Naive thymus-derived CD4-positive, alpha-beta T cell (primary cell): ENCODE results near the gene MED15. TPM values are rescaled to one million over a fixed set of nuclear protein-coding genes. Genes with fewer than 3 reads are reported as not detected.
A peak's percentile ranks its signal among the peaks of the same experiment; 100 is the strongest.

Experiments
- ATAC-seq: fragments of 150-1000 bp; cut with Tn5 transposase; 2 replicates; pipeline ENCODE4 v1.10.0; 2021; ENCODE audit warnings: mild to moderate bottlenecking, moderate library complexity
- CTCF ChIA-PET: fragments of 350-600 bp; sonication (Branson Sonifier 250); formaldehyde crosslinking; loops from one replicate; lab custom pipeline; 2021; ENCODE audit warnings: antibody characterized with exemption; lab: Charles Lee
- POLR2A ChIA-PET: fragments of 350-600 bp; sonication (Branson Sonifier 250); formaldehyde crosslinking; loops from one replicate; lab custom pipeline; 2021; ENCODE audit warnings: antibody characterized with exemption, inconsistent platforms; lab: Charles Lee
- DNase-seq, 9 donors: peaks; one replicate each; pipeline versions ENCODE4 v3.0.0 to v3.0.0-alpha.2; 2020 to 2022; ENCODE audit warnings: mixed read lengths in 1 of 9
- H3K27ac ChIP-seq: one replicate; pipeline ENCODE4 v1.7.0; 2013; ENCODE audit warnings: mild to moderate bottlenecking, low read depth, low read length, moderate library complexity
- H3K27me3 ChIP-seq, 2 donors: one replicate each; pipeline ENCODE4 v1.7.0; 2013; ENCODE audit warnings: low read length in 2 of 2, mild to moderate bottlenecking in 2 of 2, moderate library complexity in 2 of 2; ENCODE audit not compliant: control insufficient read depth in 2 of 2, insufficient read depth in 2 of 2
- H3K36me3 ChIP-seq, 3 experiments: 1 replicate in 2 of 3; 2 replicates in 1 of 3; pipeline ENCODE4 v1.7.0; 2013; ENCODE audit warnings: low read length in 3 of 3, mild to moderate bottlenecking in 3 of 3, moderate library complexity in 1 of 3; ENCODE audit not compliant: insufficient read depth in 3 of 3, control insufficient read depth in 2 of 3
- H3K4me1 ChIP-seq, 2 donors: one replicate each; pipeline ENCODE4 v1.7.0; 2013; ENCODE audit warnings: low read length in 2 of 2, mild to moderate bottlenecking in 2 of 2, moderate library complexity in 1 of 2; ENCODE audit not compliant: control insufficient read depth in 2 of 2, insufficient read depth in 2 of 2
- H3K4me3 ChIP-seq: 2 replicates; pipeline ENCODE4 v1.7.0; 2013; ENCODE audit warnings: mild to moderate bottlenecking, low read length
- H3K9me3 ChIP-seq, 3 experiments: 1 replicate in 2 of 3; 2 replicates in 1 of 3; pipeline ENCODE4 v1.7.0; 2013; ENCODE audit warnings: low read length in 3 of 3; ENCODE audit not compliant: control insufficient read depth in 2 of 3
- H3K27ac Mint-ChIP-seq, 9 donors: one replicate each; pipeline ENCODE4 v1.8.0; 2020 to 2022; ENCODE audit warnings: mixed read lengths in 9 of 9, mild to moderate bottlenecking in 8 of 9, moderate library complexity in 5 of 9, inconsistent platforms in 2 of 9
- H3K27me3 Mint-ChIP-seq, 5 donors: one replicate each; pipeline ENCODE4 v1.8.0; 2021 to 2022; ENCODE audit warnings: mixed read lengths in 5 of 5, mild to moderate bottlenecking in 1 of 5
- H3K36me3 Mint-ChIP-seq, 5 donors: one replicate each; pipeline ENCODE4 v1.8.0; 2020 to 2022; ENCODE audit warnings: mixed read lengths in 5 of 5, mild to moderate bottlenecking in 3 of 5, inconsistent platforms in 1 of 5
- H3K4me1 Mint-ChIP-seq, 7 donors: one replicate each; pipeline ENCODE4 v1.8.0; 2020 to 2022; ENCODE audit warnings: mixed read lengths in 7 of 7, mild to moderate bottlenecking in 3 of 7, inconsistent platforms in 1 of 7
- H3K4me3 Mint-ChIP-seq, 10 donors: one replicate each; pipeline ENCODE4 v1.8.0; 2020 to 2022; ENCODE audit warnings: mild to moderate bottlenecking in 10 of 10, mixed read lengths in 10 of 10, moderate library complexity in 6 of 10, inconsistent platforms in 2 of 10
- H3K9me3 Mint-ChIP-seq, 11 donors: one replicate each; pipeline ENCODE4 v1.8.0; 2020 to 2022; ENCODE audit warnings: mixed read lengths in 11 of 11, mild to moderate bottlenecking in 4 of 11, inconsistent platforms in 1 of 11, moderate library complexity in 1 of 11
- intact Hi-C, 2 donors: fragments of 100-400 bp; cut with micrococcal nuclease; formaldehyde crosslinking; loops; one replicate each; pipeline ENCODE4 v1.15.1; 2023
- polyA plus RNA-seq, 2 donors: library from polyadenylated mRNA; unstranded; fragments of 300-500 nt; fragmentation: Illumina TruSeq; gene quantifications; one replicate each; pipeline ENCODE4 v1.2.3, GENCODE V29; 2021
- total RNA-seq, 6 experiments: library from RNA in 5 of 6; stranded (reverse) in 5 of 6; gene quantifications; 1 replicate in 5 of 6; 2 replicates in 1 of 6; pipeline ENCODE4 v1.2.3 and lab custom pipeline; 2021 to 2026

Gene MED15
- total and polyA plus RNA-seq, 7 experiments from 2014 or later, result 24.3 to 235 (median 192) TPM

- Histone ChIP-seq H3K4me1 (no peaks in the 10 kb centered on the region), H3K4me3 (no peak overlapping the region), H3K27ac (no peak overlapping the region), H3K27me3 (no peaks in the 10 kb centered on the region), H3K9me3 (no peaks in the 10 kb centered on the region), H3K36me3 (no peaks in the 10 kb centered on the region)
- Mint-ChIP-seq H3K4me1 (peaks cover 0 to 6% (median 0%) of the 10 kb centered on the region in 7 donors), H3K4me3 (no peak overlapping the region), H3K27me3 (peaks cover 0 to 7% (median 0%) of the 10 kb centered on the region in 5 donors), H3K9me3 (no peaks in the 10 kb centered on the region), H3K36me3 (no peaks in the 10 kb centered on the region), H3K27ac (no peak overlapping the region)
- ChIA-PET CTCF (no interaction called here), POLR2A (interaction anchor here (0.5 to 1.0 kb wide), 3 partner anchors 9 to 972 kb away, joined by 3 read pairs; no protein-coding TSS in a partner anchor)
- no peak for DNase-seq
- intact Hi-C loops, result no loop called here
- ATAC-seq, result no peak
These were observed 113.8 kb downstream of the MED15 start for GRCh38 chr22:20621162-20621561.

DNA sequence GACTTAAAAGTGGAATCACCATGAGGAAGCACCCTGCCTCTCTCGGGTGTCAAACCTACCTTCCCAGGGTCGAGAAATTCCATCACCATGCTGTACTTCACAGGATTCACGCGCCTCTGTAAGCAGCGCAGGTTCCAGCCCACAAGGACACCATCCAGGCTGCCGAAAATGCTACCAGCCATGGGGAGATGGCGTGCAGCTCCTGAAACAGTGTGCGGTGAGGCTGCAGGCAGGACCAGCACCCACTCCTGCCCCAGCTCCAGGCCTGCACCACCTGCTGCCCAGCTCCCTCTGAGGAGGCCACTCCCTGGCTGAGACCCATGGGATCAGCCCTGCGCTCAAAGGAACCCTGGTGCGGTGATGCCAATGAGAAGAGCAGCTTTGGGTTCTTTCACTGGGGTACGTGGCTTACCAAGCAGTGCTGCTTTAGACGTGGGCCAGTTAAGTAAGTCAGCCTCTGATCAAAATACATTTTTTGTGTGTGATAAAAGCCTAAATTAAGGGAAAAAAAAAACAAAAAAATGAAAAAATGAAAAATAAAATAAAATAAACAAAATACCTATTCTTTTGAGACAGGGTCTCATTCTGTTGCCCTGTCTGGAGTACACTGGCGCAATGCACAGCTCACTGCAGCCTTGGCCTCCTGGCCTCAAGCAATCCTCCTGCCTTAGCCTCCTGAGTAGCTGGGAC, 115.4 kb downstream of the MED15 start:
- DNase-seq, result no peak
- H3K4me1 Mint-ChIP-seq, result peaks cover 0 to 6% (median 0%) of the 10 kb centered on the region in 7 donors
- H3K27me3 ChIP-seq, result no peaks in the 10 kb centered on the region
- POLR2A ChIA-PET, result no interaction called here
- H3K36me3 ChIP-seq, result no peaks in the 10 kb centered on the region
- no peak overlapping the region for H3K4me3 Mint-ChIP-seq
- H3K4me1 ChIP-seq, result no peaks in the 10 kb centered on the region
- no peaks in the 10 kb centered on the region for H3K9me3 Mint-ChIP-seq
- intact Hi-C loops, result no loop called here
- ATAC-seq, result no peak
- H3K27ac Mint-ChIP-seq, result no peak overlapping the region
- H3K36me3 Mint-ChIP-seq, result no peaks in the 10 kb centered on the region
- no peak overlapping the region for H3K27ac ChIP-seq
- H3K9me3 ChIP-seq, result no peaks in the 10 kb centered on the region
- no peak overlapping the region for H3K4me3 ChIP-seq
- H3K27me3 Mint-ChIP-seq, result peaks cover 0 to 16% (median 0%) of the 10 kb centered on the region in 5 donors
- CTCF ChIA-PET, result no interaction called here

- Mint-ChIP-seq H3K27ac (no peak overlapping the region), H3K9me3 (no peaks in the 10 kb centered on the region), H3K36me3 (no peaks in the 10 kb centered on the region), H3K4me3 (no peak overlapping the region), H3K27me3 (peaks cover 0 to 24% (median 0%) of the 10 kb centered on the region in 5 donors), H3K4me1 (peaks cover 0 to 6% (median 0%) of the 10 kb centered on the region in 7 donors)
- POLR2A ChIA-PET, result no interaction called here
- DNase-seq, result peak in 1 of 9 donors; percentile 50
- ATAC-seq, result no peak
- H3K36me3 ChIP-seq, result no peaks in the 10 kb centered on the region
- H3K27me3 ChIP-seq, result no peaks in the 10 kb centered on the region
- intact Hi-C loops, result no loop called here
- H3K9me3 ChIP-seq, result no peaks in the 10 kb centered on the region
- H3K4me3 ChIP-seq, result no peak overlapping the region
- H3K4me1 ChIP-seq, result no peaks in the 10 kb centered on the region
- CTCF ChIA-PET, result interaction anchor here (1.0 kb wide), 1 partner anchor 55 kb away, joined by 3 read pairs; no protein-coding TSS in a partner anchor
- no peak overlapping the region for H3K27ac ChIP-seq
These were observed 116.8 kb downstream of the MED15 start for GRCh38 chr22:20624161-20624616.

- ChIA-PET POLR2A (no interaction called here), CTCF (no interaction called here)
- no peaks in the 10 kb centered on the region for H3K4me1 ChIP-seq
- DNase-seq (no peak), ATAC-seq (no peak)
- intact Hi-C loops, result no loop called here
- H3K9me3 Mint-ChIP-seq, result no peaks in the 10 kb centered on the region
- H3K27ac Mint-ChIP-seq, result peak overlapping the region in 1 of 9 donors; percentile 30
- no peaks in the 10 kb centered on the region for H3K9me3 ChIP-seq
- peaks cover 0 to 25% (median 0%) of the 10 kb centered on the region in 5 donors for H3K27me3 Mint-ChIP-seq
- peaks cover 0 to 6% (median 0%) of the 10 kb centered on the region in 7 donors for H3K4me1 Mint-ChIP-seq
- no peak overlapping the region for H3K4me3 ChIP-seq
- H3K4me3 Mint-ChIP-seq, result no peak overlapping the region
- H3K36me3 Mint-ChIP-seq, result no peaks in the 10 kb centered on the region
- no peaks in the 10 kb centered on the region for H3K36me3 ChIP-seq
- H3K27me3 ChIP-seq, result no peaks in the 10 kb centered on the region
- H3K27ac ChIP-seq, result no peak overlapping the region
These were observed 117.9 kb downstream of the MED15 start for GRCh38 chr22:20625270-20625669.

GRCh38 chr22:20626811-20627210, 119.4 kb downstream of the MED15 start:
- POLR2A ChIA-PET, result no interaction called here
- H3K4me1 Mint-ChIP-seq, result peaks cover 0 to 6% (median 0%) of the 10 kb centered on the region in 7 donors
- CTCF ChIA-PET, result no interaction called here

GRCh38 chr22:20627432-20627831, 120.0 kb downstream of the MED15 start:
- H3K9me3 Mint-ChIP-seq, result no peaks in the 10 kb centered on the region
- H3K4me1 Mint-ChIP-seq, result peaks cover 0 to 6% (median 0%) of the 10 kb centered on the region in 7 donors
- Histone ChIP-seq H3K4me3 (no peak overlapping the region), H3K4me1 (no peaks in the 10 kb centered on the region), H3K27ac (no peak overlapping the region), H3K9me3 (no peaks in the 10 kb centered on the region), H3K27me3 (no peaks in the 10 kb centered on the region), H3K36me3 (no peaks in the 10 kb centered on the region)
- ChIA-PET CTCF (no interaction called here), POLR2A (no interaction called here)
- no peak overlapping the region for H3K4me3 Mint-ChIP-seq
- no peak for DNase-seq
- no peak for ATAC-seq
- intact Hi-C loops, result no loop called here
- H3K27me3 Mint-ChIP-seq, result peaks cover 0 to 26% (median 0%) of the 10 kb centered on the region in 5 donors
- H3K36me3 Mint-ChIP-seq, result no peaks in the 10 kb centered on the region
- no peak overlapping the region for H3K27ac Mint-ChIP-seq

More at GRCh38 chr22:20626811-20627210, 119.4 kb downstream of the MED15 start:
- H3K9me3 Mint-ChIP-seq, result no peaks in the 10 kb centered on the region
- H3K9me3 ChIP-seq, result no peaks in the 10 kb centered on the region
- no peak overlapping the region for H3K27ac Mint-ChIP-seq
- no peaks in the 10 kb centered on the region for H3K36me3 ChIP-seq
- DNase-seq (no peak), ATAC-seq (no peak)
- H3K4me3 Mint-ChIP-seq, result no peak overlapping the region
- intact Hi-C loops, result no loop called here
- H3K36me3 Mint-ChIP-seq, result no peaks in the 10 kb centered on the region
- no peaks in the 10 kb centered on the region for H3K4me1 ChIP-seq
- H3K27ac ChIP-seq, result no peak overlapping the region
- H3K27me3 ChIP-seq, result no peaks in the 10 kb centered on the region
- H3K4me3 ChIP-seq, result no peak overlapping the region
- H3K27me3 Mint-ChIP-seq, result peaks cover 0 to 26% (median 0%) of the 10 kb centered on the region in 5 donors
